Measurements from ENCODE around the gene CCNY.

Gene CCNY

GRCh38 chr10:35379226-35380137 is 43.2 kb downstream of the CCNY start:
- POLR2A ChIA-PET, result no interaction called here
- H3K4me3 ChIP-seq (ENCODE audit: low read depth, low read length), result no peak overlapping the region

GRCh38 chr10:35382096-35382495 is 45.8 kb downstream of the CCNY start:
- CTCF ChIA-PET, result interaction anchor here (1.3 kb wide), 1 partner anchor 181 kb away, joined by 3 read pairs; no protein-coding TSS in a partner anchor
- DNase-seq (ENCODE audit: low read depth, low spot score), result no peak
- no peak for TF ChIP-seq CTCF (IDR thresholded peaks at IDR 0.05; ENCODE audit: insufficient read depth, low read length, missing control alignments)
- no peak overlapping the region for H3K4me3 ChIP-seq (ENCODE audit: low read depth, low read length)
- POLR2A ChIA-PET, result no interaction called here

More at GRCh38 chr10:35379226-35380137, 43.2 kb downstream of the CCNY start:
- CTCF ChIA-PET, result interaction anchor here (0.9 to 1.1 kb wide), 3 partner anchors 10 to 259 kb away, joined by 3 read pairs; no protein-coding TSS in a partner anchor
- DNase-seq (ENCODE audit: low read depth, low spot score), result no peak
- no peak for TF ChIP-seq CTCF (IDR thresholded peaks at IDR 0.05; ENCODE audit: insufficient read depth, low read length, missing control alignments)

GRCh38 chr10:35384265-35384868 is 48.1 kb downstream of the CCNY start:
- ChIA-PET POLR2A (no interaction called here), CTCF (interaction anchor here (2.1 kb wide), 1 partner anchor 145 kb away, joined by 4 read pairs; no protein-coding TSS in a partner anchor)
- H3K4me3 ChIP-seq (ENCODE audit: low read depth, low read length), result no peak overlapping the region
- DNase-seq (ENCODE audit: low read depth, low spot score), result no peak
- no peak for TF ChIP-seq CTCF (IDR thresholded peaks at IDR 0.05; ENCODE audit: insufficient read depth, low read length, missing control alignments)

- TF ChIP-seq CTCF (IDR thresholded peaks at IDR 0.05; ENCODE audit: insufficient read depth, low read length, missing control alignments), result no peak
- no peak for DNase-seq (ENCODE audit: low read depth, low spot score)
- CTCF ChIA-PET, result no interaction called here
- POLR2A ChIA-PET, result interaction anchor here (1.0 kb wide), 1 partner anchor 23 kb away, joined by 3 read pairs; no protein-coding TSS in a partner anchor
- no peak overlapping the region for H3K4me3 ChIP-seq (ENCODE audit: low read depth, low read length)
Observed at GRCh38 chr10:35386594-35387174, 50.4 kb downstream of the CCNY start.

- H3K4me3 ChIP-seq (ENCODE audit: low read depth, low read length), result no peak overlapping the region
- CTCF ChIA-PET, result interaction anchor here (0.6 kb wide), 1 partner anchor 38 kb away, joined by 3 read pairs; no protein-coding TSS in a partner anchor
- no peak for TF ChIP-seq CTCF (IDR thresholded peaks at IDR 0.05; ENCODE audit: insufficient read depth, low read length, missing control alignments)
- DNase-seq (ENCODE audit: low read depth, low spot score), result no peak
- POLR2A ChIA-PET, result interaction anchor here (1.0 kb wide), 1 partner anchor 21 kb away, joined by 3 read pairs; no protein-coding TSS in a partner anchor
Observed at GRCh38 chr10:35387768-35388167, 51.5 kb downstream of the CCNY start.

GRCh38 chr10:35388197-35388596 is 51.9 kb downstream of the CCNY start:
- CTCF ChIA-PET, result no interaction called here

More at GRCh38 chr10:35388197-35388596, 51.9 kb downstream of the CCNY start:
- no peak for TF ChIP-seq CTCF (IDR thresholded peaks at IDR 0.05; ENCODE audit: insufficient read depth, low read length, missing control alignments)
- no peak for DNase-seq (ENCODE audit: low read depth, low spot score)
- POLR2A ChIA-PET, result no interaction called here
- no peak overlapping the region for H3K4me3 ChIP-seq (ENCODE audit: low read depth, low read length)
